HG03460 (cell line): ENCODE measurements around the gene HOXD13.

Experiments used
- ATAC-seq: cut with Tn5 transposase; IDR thresholded peaks from one replicate; pipeline ENCODE4 v1.9.1; 2021; ENCODE audit not compliant: unreplicated experiment

The HOXD13 gene

GRCh38 chr2:176118601-176119339 is 26.2 kb downstream of the HOXD13 start:
- ATAC-seq = no peak

GRCh38 chr2:176120364-176121189 is 28.1 kb downstream of the HOXD13 start:
- ATAC-seq = no peak

- no peak for ATAC-seq
Observed at GRCh38 chr2:176121190-176122051, 28.9 kb downstream of the HOXD13 start.

GRCh38 chr2:176122052-176122682 is 29.6 kb downstream of the HOXD13 start:
- no peak for ATAC-seq

DNA sequence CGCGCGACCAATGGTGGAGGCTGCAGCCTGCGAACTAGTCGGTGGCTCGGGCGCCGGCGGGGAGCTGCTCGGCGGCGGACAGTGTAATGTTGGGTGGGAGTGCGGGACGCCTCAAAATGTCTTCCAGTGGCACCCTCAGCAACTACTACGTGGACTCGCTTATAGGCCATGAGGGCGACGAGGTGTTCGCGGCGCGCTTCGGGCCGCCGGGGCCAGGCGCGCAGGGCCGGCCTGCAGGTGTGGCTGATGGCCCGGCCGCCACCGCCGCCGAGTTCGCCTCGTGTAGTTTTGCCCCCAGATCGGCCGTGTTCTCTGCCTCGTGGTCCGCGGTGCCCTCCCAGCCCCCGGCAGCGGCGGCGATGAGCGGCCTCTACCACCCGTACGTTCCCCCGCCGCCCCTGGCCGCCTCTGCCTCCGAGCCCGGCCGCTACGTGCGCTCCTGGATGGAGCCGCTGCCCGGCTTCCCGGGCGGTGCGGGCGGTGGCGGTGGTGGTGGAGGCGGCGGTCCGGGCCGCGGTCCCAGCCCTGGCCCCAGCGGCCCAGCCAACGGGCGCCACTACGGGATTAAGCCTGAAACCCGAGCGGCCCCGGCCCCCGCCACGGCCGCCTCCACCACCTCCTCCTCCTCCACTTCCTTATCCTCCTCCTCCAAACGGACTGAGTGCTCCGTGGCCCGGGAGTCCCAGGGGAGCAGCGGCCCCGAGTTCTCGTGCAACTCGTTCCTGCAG is 30.3 kb downstream of the HOXD13 start, which contains the start of gene HOXD9:
Gene HOXD9, plus strand, starts transcription at position 37 of the 728 bp plus-strand sequence. Its CDS starts 50 bp downstream, at position 87.
- ATAC-seq = no peak

GRCh38 chr2:176123411-176124109 is 31.0 kb downstream of the HOXD13 start:
- ATAC-seq = no peak

DNA sequence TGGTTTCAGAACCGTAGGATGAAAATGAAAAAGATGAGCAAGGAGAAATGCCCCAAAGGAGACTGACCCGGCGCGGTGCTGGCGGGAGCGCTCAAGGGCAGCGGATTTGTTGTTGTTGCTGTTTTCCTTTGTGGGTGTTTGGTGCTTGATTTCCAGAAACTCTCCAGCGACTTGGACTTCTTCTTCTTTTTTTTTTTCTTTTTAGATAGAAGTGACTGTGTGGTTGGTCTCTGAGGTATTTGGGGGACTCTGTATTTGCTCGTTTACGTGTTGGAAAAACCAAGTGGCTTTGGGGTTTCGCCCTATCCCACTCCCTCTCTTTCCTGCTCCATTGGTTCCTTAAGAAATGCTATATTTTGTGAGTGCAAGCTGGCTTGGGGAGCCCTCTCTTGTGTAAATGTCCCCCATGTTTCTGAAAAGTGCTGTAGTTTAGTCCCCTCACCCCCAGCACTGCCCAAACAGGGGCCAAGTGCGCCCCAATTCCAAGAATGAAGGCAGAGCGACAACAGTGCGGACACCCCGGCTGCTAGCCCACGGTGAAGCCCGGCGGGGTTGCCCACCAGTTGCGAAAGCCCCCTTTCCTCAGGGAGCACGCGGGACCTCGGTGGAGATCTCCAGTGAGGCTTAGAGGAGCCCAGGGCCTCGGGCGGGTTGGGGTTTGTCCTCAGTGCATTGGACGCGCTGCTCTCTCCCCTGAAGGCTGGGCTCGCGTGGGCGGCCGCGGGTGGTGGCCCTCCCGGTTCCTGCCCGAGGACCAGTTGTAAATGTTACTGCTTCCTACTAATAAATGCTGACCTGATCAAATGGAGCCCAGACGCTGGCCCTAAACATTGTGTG is 31.8 kb downstream of the HOXD13 start:
- no peak for ATAC-seq

- ATAC-seq = no peak
Observed at GRCh38 chr2:176124947-176125771, 32.6 kb downstream of the HOXD13 start.

- no peak for ATAC-seq
Observed at GRCh38 chr2:176125772-176126054, 33.2 kb downstream of the HOXD13 start.

- ATAC-seq = no peak
Observed at GRCh38 chr2:176126929-176127773, 34.6 kb downstream of the HOXD13 start.

DNA sequence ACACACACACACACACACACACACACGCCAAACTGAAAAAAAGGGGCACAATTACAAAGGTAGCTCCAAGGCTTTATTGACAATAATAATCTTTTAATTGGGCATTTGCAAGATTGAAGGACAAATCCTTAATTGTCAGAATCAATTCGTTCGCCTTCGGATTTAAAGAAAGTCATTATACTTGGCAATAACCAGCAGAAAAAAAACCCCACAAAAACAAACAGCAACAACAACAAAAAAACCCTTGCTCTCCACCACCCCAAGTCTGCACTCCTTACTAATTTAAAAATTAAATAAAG is 35.2 kb downstream of the HOXD13 start:
- no peak for ATAC-seq

DNA sequence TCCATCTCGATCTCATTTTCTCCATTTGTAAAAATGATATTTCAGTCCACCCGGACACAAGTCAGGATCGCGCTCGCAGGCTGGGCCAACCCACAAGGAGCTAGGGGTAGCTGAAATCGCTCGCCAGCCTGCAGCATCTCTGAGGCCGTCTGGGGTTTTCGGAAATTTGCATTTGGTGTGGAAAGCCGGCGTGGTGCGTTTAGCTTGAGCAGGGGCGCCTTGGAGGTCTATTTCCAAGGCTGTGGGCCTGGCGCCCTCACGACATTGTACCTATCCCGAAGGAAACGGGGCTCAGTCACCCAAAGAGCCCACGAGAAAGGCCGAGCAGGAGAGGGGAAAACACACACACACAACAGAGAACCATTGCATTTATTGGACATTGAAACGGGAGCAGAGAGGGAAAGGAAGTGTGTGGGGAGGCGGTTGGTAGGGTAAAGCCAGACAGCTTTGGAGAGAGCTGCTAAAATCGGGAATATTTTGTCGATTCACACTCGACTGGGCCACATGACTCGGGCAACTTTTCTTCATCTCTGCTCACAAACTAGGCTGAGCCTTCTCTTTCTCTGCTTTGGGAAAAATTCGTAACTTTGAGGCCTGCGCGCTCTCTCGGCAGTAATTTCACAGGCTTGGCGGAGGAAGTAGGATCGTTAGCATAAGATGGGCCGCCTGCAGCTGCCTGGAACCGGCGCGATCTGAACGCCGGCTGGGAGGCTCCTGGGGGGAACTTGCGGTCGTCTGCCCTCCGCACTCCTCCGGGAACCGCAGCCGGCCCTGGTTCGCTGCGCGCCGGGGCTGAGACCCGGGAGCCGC is 35.9 kb downstream of the HOXD13 start:
- ATAC-seq = no peak

- ATAC-seq = no peak
Observed at GRCh38 chr2:176128982-176129796, 36.7 kb downstream of the HOXD13 start, which contains the start of gene HOXD8. Gene HOXD8, plus strand, starts transcription at chr2:176129705. Its CDS starts 662 bp downstream, at chr2:176130367.

DNA sequence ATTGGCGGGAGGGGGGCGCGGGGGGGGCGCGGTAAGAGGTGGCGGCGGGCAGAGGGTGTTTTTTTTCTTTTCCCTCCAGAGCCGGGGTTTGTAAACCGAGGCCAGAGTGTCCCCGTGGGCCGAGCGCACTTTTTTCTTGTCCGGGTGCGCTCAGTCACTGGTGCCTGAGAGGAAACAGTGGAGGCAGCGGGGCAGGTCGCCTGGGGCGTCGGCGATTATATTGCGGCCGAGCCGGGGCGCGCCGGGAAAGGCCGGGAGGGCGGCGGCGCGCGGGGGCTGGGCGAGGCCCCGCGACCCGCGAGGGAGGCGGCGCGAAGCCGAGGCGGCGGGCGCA is 37.3 kb downstream of the HOXD13 start:
- ATAC-seq = no peak

DNA sequence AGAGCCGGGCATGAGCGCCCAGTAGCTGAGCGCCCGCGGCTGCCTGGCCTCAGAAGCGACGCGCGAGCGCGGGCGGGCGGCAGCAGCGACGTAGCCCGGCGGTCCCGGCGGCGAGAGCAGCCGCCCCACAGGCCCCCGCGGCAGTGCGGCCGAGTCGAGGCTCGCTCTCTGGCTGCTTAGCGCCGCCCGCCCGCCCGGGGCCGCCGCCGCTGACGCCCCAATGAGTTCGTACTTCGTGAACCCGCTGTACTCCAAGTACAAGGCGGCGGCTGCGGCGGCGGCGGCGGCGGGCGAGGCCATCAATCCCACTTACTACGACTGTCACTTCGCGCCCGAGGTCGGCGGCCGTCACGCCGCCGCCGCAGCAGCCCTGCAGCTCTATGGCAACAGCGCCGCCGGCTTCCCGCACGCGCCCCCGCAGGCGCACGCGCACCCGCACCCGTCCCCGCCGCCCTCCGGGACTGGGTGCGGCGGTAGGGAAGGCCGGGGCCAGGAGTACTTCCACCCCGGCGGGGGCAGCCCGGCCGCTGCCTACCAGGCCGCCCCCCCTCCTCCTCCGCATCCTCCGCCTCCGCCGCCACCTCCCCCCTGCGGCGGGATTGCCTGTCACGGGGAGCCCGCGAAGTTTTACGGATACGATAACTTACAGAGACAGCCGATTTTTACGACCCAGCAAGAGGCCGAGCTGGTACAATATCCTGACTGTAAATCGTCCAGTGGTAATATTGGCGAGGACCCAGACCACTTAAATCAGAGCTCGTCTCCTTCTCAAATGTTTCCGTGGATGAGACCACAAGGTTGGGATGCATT is 37.8 kb downstream of the HOXD13 start:
- no peak for ATAC-seq
